Sigmoid colon (tissue), 7 donors: ENCODE data around the gene MDFI. TPM values are rescaled to one million over a fixed set of nuclear protein-coding genes. Genes with fewer than 3 reads are reported as not detected.

Experiments used
- DNase-seq: peaks from one replicate; pipeline ENCODE4 v3.0.0-alpha.2; 2019
- H3K27ac ChIP-seq, 4 donors: fragments of 200-600 bp; sonication (generic); one replicate each; pipeline ENCODE4 v1.5.1; 2016 to 2019; ENCODE audit warnings: mild to moderate bottlenecking in 1 of 4
- H3K27me3 ChIP-seq, 3 donors: fragments of 200-600 bp; sonication (generic); one replicate each; pipeline ENCODE4 v1.5.1; 2019; ENCODE audit warnings: mild to moderate bottlenecking in 1 of 3
- H3K36me3 ChIP-seq, 4 donors: fragments of 200-600 bp; sonication (generic); one replicate each; pipeline ENCODE4 v1.5.1; 2016 to 2019
- H3K4me1 ChIP-seq, 4 donors: fragments of 200-600 bp; sonication (generic); one replicate each; pipeline ENCODE4 v1.5.1; 2017 to 2019
- H3K4me3 ChIP-seq, 4 donors: fragments of 200-600 bp; sonication (generic); one replicate each; pipeline ENCODE4 v1.5.1; 2017 to 2019; ENCODE audit warnings: mild to moderate bottlenecking in 2 of 4, moderate library complexity in 1 of 4
- H3K9me3 ChIP-seq, 4 donors: fragments of 200-600 bp in 3 of 4; sonication (generic) in 3 of 4; one replicate each; pipeline versions ENCODE4 v1.5.1 to v1.6.1; 2013 to 2019
- CTCF ChIP-seq, 4 experiments: fragments of 450-650 bp in 3 of 4; fragments of 200-600 bp in 1 of 4; IDR thresholded peaks; one replicate each; pipeline ENCODE4 v1.5.1; 2016 to 2019; ENCODE audit warnings: antibody characterized with exemption in 4 of 4, mild to moderate bottlenecking in 3 of 4, moderate library complexity in 2 of 4
- EP300 ChIP-seq, 4 donors: sonication (generic); formaldehyde crosslinking; IDR thresholded peaks; one replicate each; pipeline ENCODE4 v1.6.1; 2017; ENCODE audit warnings: antibody characterized with exemption in 4 of 4
- POLR2A ChIP-seq, 2 donors: fragments of 450-650 bp; IDR thresholded peaks; one replicate each; pipeline ENCODE4 v1.6.1; 2016; ENCODE audit warnings: antibody characterized with exemption in 2 of 2, mild to moderate bottlenecking in 2 of 2, moderate library complexity in 2 of 2
- POLR2AphosphoS5 ChIP-seq, 4 donors: sonication (generic); formaldehyde crosslinking; IDR thresholded peaks; one replicate each; pipeline ENCODE4 v1.6.1; 2017; ENCODE audit warnings: antibody characterized with exemption in 4 of 4
- WGBS, 2 donors: extraction: QIAGEN DNeasy Blood & Tissue Kit; methylation state at CpG; one replicate each; pipeline ENCODE4 v1.1.7; 2013; 5-methylcytosine and 5-hydroxymethylcytosine counted together
- intact Hi-C: fragments of 100-400 bp; cut with DNase I; formaldehyde crosslinking; loops from one replicate; pipeline ENCODE4 v1.15.1; 2023
- polyA plus RNA-seq, 3 donors: library from polyadenylated mRNA; stranded (reverse); fragments of 200-250 nt; gene quantifications; one replicate each; pipeline ENCODE4 v1.2.3, GENCODE V29; 2013
- total RNA-seq, 4 donors: library from RNA; depleted of rRNA; stranded (reverse); fragments of >200 nt; gene quantifications; one replicate each; pipeline ENCODE4 v1.1.0, GENCODE V29; 2016
- donor health status: healthy with polysubstance abuse.
- donor health status: Bipolar disorder and iron deficiency.
- donor health status: healthy.

The MDFI gene
- total and polyA plus RNA-seq, 7 donors, result 0.69 to 8.6 (median 4.6) TPM

GRCh38 chr6:41668968-41669367, 30.7 kb downstream of the MDFI start:
- no peaks in the 10 kb centered on the region for H3K27me3 ChIP-seq
- no peak for DNase-seq
- H3K36me3 ChIP-seq, result no peaks in the 10 kb centered on the region
- no peak overlapping the region for H3K27ac ChIP-seq
- intact Hi-C loops, result no loop called here
- no peaks in the 10 kb centered on the region for H3K4me1 ChIP-seq
- TF ChIP-seq POLR2A (IDR thresholded peaks at IDR 0.05) (no peak), CTCF (IDR thresholded peaks at IDR 0.05) (no peak), POLR2AphosphoS5 (IDR thresholded peaks at IDR 0.05) (no peak), EP300 (IDR thresholded peaks at IDR 0.05) (no peak)
- no peak overlapping the region for H3K4me3 ChIP-seq
- no peaks in the 10 kb centered on the region for H3K9me3 ChIP-seq
- 95 to 96% methylated on average over 2 of the region's 2 CpGs for WGBS, 2 donors

- no peak overlapping the region for H3K4me3 ChIP-seq
- no peak for DNase-seq
- H3K27me3 ChIP-seq, result no peaks in the 10 kb centered on the region
- no peaks in the 10 kb centered on the region for H3K36me3 ChIP-seq
- intact Hi-C loops, result no loop called here
- no peak overlapping the region for H3K27ac ChIP-seq
- TF ChIP-seq POLR2AphosphoS5 (IDR thresholded peaks at IDR 0.05) (no peak), CTCF (IDR thresholded peaks at IDR 0.05) (no peak), POLR2A (IDR thresholded peaks at IDR 0.05) (no peak), EP300 (IDR thresholded peaks at IDR 0.05) (no peak)
- 84 to 87% methylated on average over 9 of the region's 9 CpGs for WGBS, 2 donors
- H3K4me1 ChIP-seq, result no peaks in the 10 kb centered on the region
- no peaks in the 10 kb centered on the region for H3K9me3 ChIP-seq
These were observed 32.6 kb downstream of the MDFI start for GRCh38 chr6:41670703-41671360.

- no peak overlapping the region for H3K4me3 ChIP-seq
- intact Hi-C loops, result no loop called here
- no peak for TF ChIP-seq CTCF (IDR thresholded peaks at IDR 0.05)
- no peak for TF ChIP-seq POLR2A (IDR thresholded peaks at IDR 0.05)
- no peak for TF ChIP-seq EP300 (IDR thresholded peaks at IDR 0.05)
- TF ChIP-seq POLR2AphosphoS5 (IDR thresholded peaks at IDR 0.05), result no peak
- no peak for DNase-seq
- H3K36me3 ChIP-seq, result no peaks in the 10 kb centered on the region
- WGBS, 2 donors, result 58 to 60% methylated on average over 5 of the region's 5 CpGs
- H3K27me3 ChIP-seq, result no peaks in the 10 kb centered on the region
- H3K4me1 ChIP-seq, result no peaks in the 10 kb centered on the region
- no peak overlapping the region for H3K27ac ChIP-seq
- H3K9me3 ChIP-seq, result no peaks in the 10 kb centered on the region
These were observed 33.1 kb downstream of the MDFI start for GRCh38 chr6:41671376-41671775.

GRCh38 chr6:41672016-41672415, 33.7 kb downstream of the MDFI start:
- Histone ChIP-seq H3K27ac (no peak overlapping the region), H3K4me1 (no peaks in the 10 kb centered on the region), H3K4me3 (no peak overlapping the region), H3K36me3 (no peaks in the 10 kb centered on the region), H3K9me3 (no peaks in the 10 kb centered on the region), H3K27me3 (peaks cover 0 to 4% (median 0%) of the 10 kb centered on the region in 3 donors)
- TF ChIP-seq EP300 (IDR thresholded peaks at IDR 0.05), result no peak
- TF ChIP-seq CTCF (IDR thresholded peaks at IDR 0.05), result no peak
- TF ChIP-seq POLR2A (IDR thresholded peaks at IDR 0.05), result no peak
- intact Hi-C loops, result no loop called here
- peak; percentile 15 for DNase-seq
- 75 to 77% methylated on average over 7 of the region's 7 CpGs for WGBS, 2 donors
